CD14-positive monocyte (primary cell): ENCODE measurements around the gene ZC3H12C. TPM values are rescaled to one million over a fixed set of nuclear protein-coding genes. Genes with fewer than 3 reads are reported as not detected.
A peak's percentile ranks its signal among the peaks of the same experiment; 100 is the strongest.

Experiments
- DNase-seq, 3 donors: peaks; one replicate each; pipeline ENCODE4 v3.0.0-alpha.2; 2011 to 2022
- H2AFZ ChIP-seq: 2 replicates; pipeline ENCODE4 v1.6.0; 2012; ENCODE audit warnings: mild to moderate bottlenecking, low read depth, low read length, inconsistent platforms; ENCODE audit not compliant: insufficient read depth, poor library complexity, severe bottlenecking
- H3K27ac ChIP-seq, 2 donors: 1 replicate in 1 of 2; 2 replicates in 1 of 2; pipeline ENCODE4 v1.5.1; 2012 to 2013; ENCODE audit warnings: low read length in 2 of 2, control low read depth in 1 of 2, inconsistent platforms in 1 of 2, low read depth in 1 of 2, mild to moderate bottlenecking in 1 of 2
- H3K27me3 ChIP-seq, 2 donors: one replicate each; pipeline versions ENCODE4 v1.6.0 to v1.6.1; 2011 to 2013; ENCODE audit warnings: low read length in 2 of 2; ENCODE audit not compliant: control insufficient read depth in 2 of 2, insufficient read depth in 2 of 2
- H3K36me3 ChIP-seq, 2 donors: replicated peaks in 1 of 2; 1 replicate in 1 of 2; 2 replicates in 1 of 2; pipeline versions ENCODE4 v1.5.1 to v1.6.1; 2012 to 2013; ENCODE audit warnings: low read length in 2 of 2, control low read depth in 1 of 2, inconsistent platforms in 1 of 2, mild to moderate bottlenecking in 1 of 2; ENCODE audit not compliant: insufficient read depth in 2 of 2, control insufficient read depth in 1 of 2
- H3K4me1 ChIP-seq, 2 donors: 1 replicate in 1 of 2; 2 replicates in 1 of 2; pipeline versions ENCODE4 v1.5.1 to v1.6.1; 2012 to 2013; ENCODE audit warnings: low read length in 2 of 2, control low read depth in 1 of 2, inconsistent platforms in 1 of 2, mild to moderate bottlenecking in 1 of 2, moderate library complexity in 1 of 2; ENCODE audit not compliant: insufficient read depth in 2 of 2, control insufficient read depth in 1 of 2
- H3K4me2 ChIP-seq: replicated peaks from 2 replicates; pipeline ENCODE3; 2012; ENCODE audit warnings: low read length, moderate library complexity, mild to moderate bottlenecking; ENCODE audit not compliant: poor library complexity, severe bottlenecking; ENCODE audit errors: extremely low read depth
- H3K4me3 ChIP-seq, 3 experiments: fragments of 200-600 bp in 1 of 3; sonication (generic) in 1 of 3; replicated peaks in 1 of 3; 1 replicate in 2 of 3; 2 replicates in 1 of 3; pipeline ENCODE4 v1.5.1; 2011 to 2013; ENCODE audit warnings: low read length in 3 of 3, mild to moderate bottlenecking in 3 of 3, control low read depth in 2 of 3, low read depth in 2 of 3, inconsistent platforms in 1 of 3, moderate library complexity in 1 of 3
- H3K79me2 ChIP-seq: 2 replicates; pipeline ENCODE4 v1.6.0; 2012; ENCODE audit warnings: mild to moderate bottlenecking, control low read depth, inconsistent platforms, low read length, moderate library complexity; ENCODE audit not compliant: insufficient read depth
- H3K9ac ChIP-seq: 2 replicates; pipeline ENCODE4 v1.6.0; 2017; ENCODE audit warnings: low read length, mild to moderate bottlenecking; ENCODE audit not compliant: insufficient read depth, poor library complexity, severe bottlenecking
- H3K9me3 ChIP-seq, 2 donors: replicated peaks in 1 of 2; 1 replicate in 1 of 2; 2 replicates in 1 of 2; pipeline versions ENCODE4 v1.5.1 to v1.6.1; 2012 to 2013; ENCODE audit warnings: low read length in 2 of 2, control low read depth in 1 of 2; ENCODE audit not compliant: control insufficient read depth in 1 of 2, insufficient read depth in 1 of 2
- H4K20me1 ChIP-seq: 2 replicates; pipeline ENCODE4 v1.6.0; 2012; ENCODE audit warnings: mild to moderate bottlenecking, low read length, control low read depth, moderate library complexity; ENCODE audit not compliant: insufficient read depth
- H3K27ac Mint-ChIP-seq, 7 donors: one replicate each; pipeline ENCODE4 v1.8.0; 2020; ENCODE audit warnings: mild to moderate bottlenecking in 7 of 7, mixed read lengths in 7 of 7, moderate library complexity in 6 of 7, inconsistent platforms in 2 of 7
- H3K27me3 Mint-ChIP-seq, 3 donors: one replicate each; pipeline ENCODE4 v1.8.0; 2021 to 2022; ENCODE audit warnings: low read depth in 3 of 3, mild to moderate bottlenecking in 3 of 3, mixed read lengths in 3 of 3, moderate library complexity in 3 of 3, inconsistent platforms in 1 of 3
- H3K36me3 Mint-ChIP-seq, 2 donors: one replicate each; pipeline ENCODE4 v1.8.0; 2020; ENCODE audit warnings: mixed read lengths in 2 of 2, inconsistent platforms in 1 of 2, mild to moderate bottlenecking in 1 of 2
- H3K4me1 Mint-ChIP-seq: one replicate; pipeline ENCODE4 v1.8.0; 2020; ENCODE audit warnings: mild to moderate bottlenecking, mixed read lengths
- H3K4me3 Mint-ChIP-seq, 2 donors: one replicate each; pipeline ENCODE4 v1.8.0; 2020; ENCODE audit warnings: mild to moderate bottlenecking in 2 of 2, mixed read lengths in 2 of 2, moderate library complexity in 1 of 2
- H3K9me3 Mint-ChIP-seq, 7 donors: one replicate each; pipeline ENCODE4 v1.8.0; 2020 to 2022; ENCODE audit warnings: mixed read lengths in 7 of 7, mild to moderate bottlenecking in 6 of 7, moderate library complexity in 6 of 7, inconsistent platforms in 2 of 7
- WGBS: methylation state at CpG from one replicate; pipeline ENCODE4 v1.1.5; 2013; ENCODE audit warnings: missing lambda C conversion rate; ENCODE audit not compliant: insufficient coverage; 5-methylcytosine and 5-hydroxymethylcytosine counted together
- intact Hi-C, 2 donors: fragments of 100-400 bp; cut with micrococcal nuclease; formaldehyde crosslinking; loops; one replicate each; pipeline versions ENCODE4 v1.15.0 to v1.15.1; 2023
- polyA plus RNA-seq, 3 donors: library from polyadenylated mRNA; depleted of rRNA in 1 of 3; unstranded in 2 of 3; stranded (reverse) in 1 of 3; fragments of 300-500 nt in 2 of 3; fragments of >200 nt in 1 of 3; fragmentation: Illumina TruSeq in 2 of 3; gene quantifications; 1 replicate in 2 of 3; 2 replicates in 1 of 3; pipeline ENCODE4 v1.2.3, GENCODE V29; 2012 to 2021
- TF ChIP-seq, protein P1 (sequence below): fragments of 200-600 bp; IDR thresholded peaks from one replicate; pipeline ENCODE4 v1.8.0; 2022; ENCODE audit warnings: antibody characterized with exemption, mild to moderate bottlenecking

ZC3H12C gene
- polyA plus RNA-seq, 3 donors = 0.47 to 2.6 (median 0.73) TPM

GRCh38 chr11:110098645-110099044, 5.5 kb downstream of the ZC3H12C start:
- peaks cover 0 to 2% (median 0%) of the 10 kb centered on the region in 7 donors for H3K9me3 Mint-ChIP-seq

DNA sequence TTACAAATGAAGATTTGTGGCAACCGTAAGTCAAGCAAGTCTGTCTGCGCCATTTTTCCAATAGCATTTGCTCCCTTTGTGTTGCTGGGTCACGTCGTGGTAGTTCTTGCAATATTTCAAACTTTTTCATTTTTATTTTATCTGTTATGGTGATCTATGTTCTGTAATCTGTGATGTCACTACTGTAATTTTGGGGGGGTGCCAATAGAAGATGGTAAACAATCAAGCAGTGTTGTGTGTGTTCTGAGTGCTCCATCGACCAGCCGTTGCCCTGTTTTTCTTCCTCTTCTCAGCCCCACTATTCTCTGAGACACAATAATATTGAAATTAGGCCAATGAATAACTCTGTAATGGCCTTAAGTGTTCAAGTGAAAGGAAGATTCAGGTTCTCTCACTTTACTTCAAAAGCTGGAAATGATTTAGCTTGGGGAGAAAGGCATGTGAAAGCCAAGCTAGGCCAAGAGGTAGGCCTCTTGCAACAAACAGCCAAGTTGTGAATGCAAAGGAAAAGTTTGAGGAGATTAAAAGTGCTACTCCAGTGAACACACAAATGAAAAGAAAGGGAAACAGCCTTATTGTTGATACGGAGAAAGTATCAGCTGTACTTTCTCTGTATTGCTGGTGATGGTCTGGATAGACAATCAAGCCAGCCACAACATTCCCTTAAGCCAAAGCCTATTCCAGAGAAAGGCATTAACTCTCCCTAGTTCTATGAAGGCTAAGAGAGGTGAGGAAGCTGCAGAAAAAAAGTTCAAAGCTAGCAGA, 7.5 kb downstream of the ZC3H12C start:
- Mint-ChIP-seq H3K9me3 (peaks cover 0 to 2% (median 0%) of the 10 kb centered on the region in 7 donors), H3K27me3 (no peaks in the 10 kb centered on the region), H3K27ac (peak overlapping the region in 1 of 7 donors; percentile 3), H3K4me3 (no peak overlapping the region), H3K4me1 (peaks cover 12% of the 10 kb centered on the region), H3K36me3 (peaks cover 7 to 12% of the 10 kb centered on the region in 2 donors)
- H3K4me1 ChIP-seq = no peaks in the 10 kb centered on the region
- H3K4me2 ChIP-seq = no peak overlapping the region
- DNase-seq = no peak
- peaks cover 0 to 7% of the 10 kb centered on the region in 2 donors for H3K36me3 ChIP-seq
- no peak overlapping the region for H3K4me3 ChIP-seq
- H3K9me3 ChIP-seq = no peaks in the 10 kb centered on the region
- H3K9ac ChIP-seq = no peak overlapping the region
- peaks cover 85% of the 10 kb centered on the region for H3K79me2 ChIP-seq
- intact Hi-C loops = no loop called here
- H3K27me3 ChIP-seq = no peaks in the 10 kb centered on the region
- no CpG with 5 or more reads among the region's 7 CpGs for WGBS
- TF ChIP-seq, protein P1, sequence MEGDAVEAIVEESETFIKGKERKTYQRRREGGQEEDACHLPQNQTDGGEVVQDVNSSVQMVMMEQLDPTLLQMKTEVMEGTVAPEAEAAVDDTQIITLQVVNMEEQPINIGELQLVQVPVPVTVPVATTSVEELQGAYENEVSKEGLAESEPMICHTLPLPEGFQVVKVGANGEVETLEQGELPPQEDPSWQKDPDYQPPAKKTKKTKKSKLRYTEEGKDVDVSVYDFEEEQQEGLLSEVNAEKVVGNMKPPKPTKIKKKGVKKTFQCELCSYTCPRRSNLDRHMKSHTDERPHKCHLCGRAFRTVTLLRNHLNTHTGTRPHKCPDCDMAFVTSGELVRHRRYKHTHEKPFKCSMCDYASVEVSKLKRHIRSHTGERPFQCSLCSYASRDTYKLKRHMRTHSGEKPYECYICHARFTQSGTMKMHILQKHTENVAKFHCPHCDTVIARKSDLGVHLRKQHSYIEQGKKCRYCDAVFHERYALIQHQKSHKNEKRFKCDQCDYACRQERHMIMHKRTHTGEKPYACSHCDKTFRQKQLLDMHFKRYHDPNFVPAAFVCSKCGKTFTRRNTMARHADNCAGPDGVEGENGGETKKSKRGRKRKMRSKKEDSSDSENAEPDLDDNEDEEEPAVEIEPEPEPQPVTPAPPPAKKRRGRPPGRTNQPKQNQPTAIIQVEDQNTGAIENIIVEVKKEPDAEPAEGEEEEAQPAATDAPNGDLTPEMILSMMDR = no peak
- peak overlapping the region in 1 of 2 donors; percentile 11 for H3K27ac ChIP-seq
- H4K20me1 ChIP-seq = peaks cover 4% of the 10 kb centered on the region
- no peak overlapping the region for H2AFZ ChIP-seq

More at GRCh38 chr11:110098645-110099044, 5.5 kb downstream of the ZC3H12C start:
- Histone ChIP-seq H3K79me2 (peaks cover 89% of the 10 kb centered on the region), H3K4me1 (peaks cover 9 to 12% of the 10 kb centered on the region in 2 donors), H3K36me3 (peaks cover 0 to 7% of the 10 kb centered on the region in 2 donors), H3K27me3 (no peaks in the 10 kb centered on the region), H3K4me3 (no peak overlapping the region), H3K9me3 (no peaks in the 10 kb centered on the region), H3K27ac (peak overlapping the region in 1 of 2 donors; percentile 50), H2AFZ (no peak overlapping the region), H3K4me2 (no peak overlapping the region), H3K9ac (no peak overlapping the region), H4K20me1 (peaks cover 4% of the 10 kb centered on the region)
- peaks cover 27% of the 10 kb centered on the region for H3K4me1 Mint-ChIP-seq
- no CpG with 5 or more reads among the region's 1 CpG for WGBS
- TF ChIP-seq, protein P1 = no peak
- H3K4me3 Mint-ChIP-seq = no peak overlapping the region
- intact Hi-C loops = no loop called here
- peaks cover 0 to 5% (median 0%) of the 10 kb centered on the region in 3 donors for H3K27me3 Mint-ChIP-seq
- DNase-seq = peak; percentile 37 to 68 (median 48)
- peaks cover 9 to 14% of the 10 kb centered on the region in 2 donors for H3K36me3 Mint-ChIP-seq
- H3K27ac Mint-ChIP-seq = no peak overlapping the region
